Urothelium cell line (cell line): Measurements from ENCODE around the gene CD300H.
"Not testable (repeated sequence)": the region's sequence is repeated elsewhere in the genome, so short reads cannot be mapped to it uniquely, and the experiment has no call there.

ENCODE experiments used
- DNase-seq: peaks from one replicate; pipeline ENCODE4 v3.0.0; 2011; ENCODE audit warnings: low spot score, mixed read lengths
- FAIRE-seq: peaks from 2 replicates; lab custom pipeline; 2011; peaks lifted over from hg19 to GRCh38; lab: Jason Lieb, UNC

CD300H gene

GRCh38 chr17:74591503-74591902 is 24.2 kb upstream of the CD300H start:
- no peak for FAIRE-seq
- DNase-seq: no peak

- DNase-seq (no peak), FAIRE-seq (no peak)
Observed at GRCh38 chr17:74585711-74586110, 18.4 kb upstream of the CD300H start.

GRCh38 chr17:74584292-74585060 is 17.2 kb upstream of the CD300H start:
- FAIRE-seq: no peak

GRCh38 chr17:74582633-74583032 is 15.3 kb upstream of the CD300H start:
- DNase-seq (no peak), FAIRE-seq (no peak)

More at GRCh38 chr17:74584292-74585060, 17.2 kb upstream of the CD300H start:
- DNase-seq: no peak

GRCh38 chr17:74579900-74580299 is 12.6 kb upstream of the CD300H start:
- FAIRE-seq (no peak), DNase-seq (no peak)

GRCh38 chr17:74578979-74579378 is 11.7 kb upstream of the CD300H start:
- FAIRE-seq (no peak), DNase-seq (no peak)

- FAIRE-seq (peak; percentile 44), DNase-seq (no peak)
Observed at GRCh38 chr17:74574489-74575142, 7.3 kb upstream of the CD300H start.

GRCh38 chr17:74573635-74574034 is 6.3 kb upstream of the CD300H start:
- FAIRE-seq, DNase-seq: not testable (repeated sequence)

GRCh38 chr17:74573169-74573568 is 5.9 kb upstream of the CD300H start:
- FAIRE-seq (no peak), DNase-seq (no peak)

- FAIRE-seq: no peak
Observed at GRCh38 chr17:74571621-74572270, 4.4 kb upstream of the CD300H start.

GRCh38 chr17:74569020-74570003 is 2.0 kb upstream of the CD300H start:
- peak; percentile 90 for DNase-seq
- no peak for FAIRE-seq

More at GRCh38 chr17:74571621-74572270, 4.4 kb upstream of the CD300H start:
- no peak for DNase-seq

GRCh38 chr17:74568106-74568873 is 981 bp upstream of the CD300H start:
- DNase-seq: no peak
- FAIRE-seq: no peak

GRCh38 chr17:74566132-74566753 is 1.1 kb downstream of the CD300H start:
- FAIRE-seq: no peak
- peak; percentile 55 for DNase-seq

GRCh38 chr17:74565126-74565525 is 2.2 kb downstream of the CD300H start:
- no peak for FAIRE-seq
- no peak for DNase-seq

- DNase-seq (no peak), FAIRE-seq (peak; percentile 89)
Observed at GRCh38 chr17:74563358-74563757, 4.0 kb downstream of the CD300H start.

GRCh38 chr17:74561586-74561985 is 5.7 kb downstream of the CD300H start:
- no peak for FAIRE-seq
- DNase-seq: no peak

GRCh38 chr17:74558882-74559519 is 8.3 kb downstream of the CD300H start:
- no peak for DNase-seq
- FAIRE-seq: no peak

GRCh38 chr17:74558402-74558801 is 8.9 kb downstream of the CD300H start:
- FAIRE-seq, DNase-seq: not testable (repeated sequence)

GRCh38 chr17:74555427-74555940 is 11.8 kb downstream of the CD300H start:
- DNase-seq (no peak), FAIRE-seq (no peak)
